OCI-LY1 (cell line): ENCODE results near the gene S1PR1.
"Not testable (repeated sequence)": the region's sequence is repeated elsewhere in the genome, so short reads cannot be mapped to it uniquely, and the experiment has no call there.

ENCODE experiments used
- CTCF ChIP-seq: fragments of 200-600 bp; sonication (generic), shearing (Covaris generic); IDR thresholded peaks from 2 replicates; pipeline ENCODE4 v1.5.1; 2017; ENCODE audit warnings: mild to moderate bottlenecking, antibody characterized with exemption, low read length, moderate library complexity, mixed read lengths
- EZH2 ChIP-seq: fragments of 200-600 bp; sonication (generic), shearing (Covaris generic); IDR thresholded peaks from 2 replicates; pipeline ENCODE4 v1.8.0; 2017; ENCODE audit warnings: borderline replicate concordance, mixed run types, mild to moderate bottlenecking, antibody characterized with exemption, low read length, moderate library complexity, mixed read lengths

DNA sequence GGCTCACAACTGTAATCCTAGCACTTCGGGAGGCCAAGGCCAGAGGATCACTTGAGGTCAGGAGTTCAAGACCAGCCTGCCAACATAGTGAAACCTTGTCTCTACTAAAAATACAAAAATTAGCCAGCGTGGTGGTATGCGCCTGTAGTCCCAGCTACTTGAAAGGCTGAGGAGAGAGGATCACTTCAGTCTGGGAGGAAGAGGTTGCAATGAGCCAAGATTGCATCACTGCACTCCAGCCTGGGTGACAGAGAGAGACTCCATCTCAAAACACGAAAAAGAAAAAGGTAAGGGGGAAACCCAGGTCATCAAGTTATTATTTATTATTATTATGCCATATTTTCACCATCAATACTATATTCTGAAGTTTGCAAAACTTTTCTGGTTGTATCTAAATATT is 30.7 kb upstream of the S1PR1 start:
- not testable (repeated sequence) for TF ChIP-seq CTCF, EZH2
